ENCODE measurements around the gene ST3GAL4. TPM values are rescaled to one million over a fixed set of nuclear protein-coding genes. Genes with fewer than 3 reads are reported as not detected.

ST3GAL4 gene
- total RNA-seq, 4 donors from 2014 or later, result 24.7 to 35.2 (median 28.0) TPM

GRCh38 chr11:126384449-126385070 is 29.1 kb downstream of the ST3GAL4 start:
- TF ChIP-seq, protein P1, sequence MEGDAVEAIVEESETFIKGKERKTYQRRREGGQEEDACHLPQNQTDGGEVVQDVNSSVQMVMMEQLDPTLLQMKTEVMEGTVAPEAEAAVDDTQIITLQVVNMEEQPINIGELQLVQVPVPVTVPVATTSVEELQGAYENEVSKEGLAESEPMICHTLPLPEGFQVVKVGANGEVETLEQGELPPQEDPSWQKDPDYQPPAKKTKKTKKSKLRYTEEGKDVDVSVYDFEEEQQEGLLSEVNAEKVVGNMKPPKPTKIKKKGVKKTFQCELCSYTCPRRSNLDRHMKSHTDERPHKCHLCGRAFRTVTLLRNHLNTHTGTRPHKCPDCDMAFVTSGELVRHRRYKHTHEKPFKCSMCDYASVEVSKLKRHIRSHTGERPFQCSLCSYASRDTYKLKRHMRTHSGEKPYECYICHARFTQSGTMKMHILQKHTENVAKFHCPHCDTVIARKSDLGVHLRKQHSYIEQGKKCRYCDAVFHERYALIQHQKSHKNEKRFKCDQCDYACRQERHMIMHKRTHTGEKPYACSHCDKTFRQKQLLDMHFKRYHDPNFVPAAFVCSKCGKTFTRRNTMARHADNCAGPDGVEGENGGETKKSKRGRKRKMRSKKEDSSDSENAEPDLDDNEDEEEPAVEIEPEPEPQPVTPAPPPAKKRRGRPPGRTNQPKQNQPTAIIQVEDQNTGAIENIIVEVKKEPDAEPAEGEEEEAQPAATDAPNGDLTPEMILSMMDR (IDR thresholded peaks at IDR 0.05; ENCODE audit: low read depth), result no peak

- TF ChIP-seq, protein P1 (IDR thresholded peaks at IDR 0.05; ENCODE audit: low read depth), result no peak
These were observed 30.7 kb downstream of the ST3GAL4 start for GRCh38 chr11:126385991-126386728.

DNA sequence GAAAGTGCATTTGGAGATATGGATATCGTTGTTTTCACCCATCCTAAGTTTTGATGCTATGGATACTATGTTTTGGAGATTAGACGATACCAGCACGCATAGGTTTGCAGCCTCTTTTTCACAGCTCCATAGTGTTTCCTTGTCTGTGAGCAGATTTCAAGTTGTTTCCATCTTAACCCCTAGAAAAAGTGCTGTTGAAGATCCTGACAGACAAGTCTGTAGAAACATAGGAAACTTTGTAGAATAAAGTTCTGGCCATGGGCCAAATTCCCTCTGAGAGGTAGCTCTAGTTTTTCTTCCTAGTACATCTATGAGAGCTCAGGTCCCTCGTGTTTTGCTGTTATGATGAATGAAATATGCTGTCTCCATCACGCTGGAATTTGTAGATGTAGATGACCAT is 32.4 kb downstream of the ST3GAL4 start:
- TF ChIP-seq, protein P1 (IDR thresholded peaks at IDR 0.05; ENCODE audit: low read depth), result no peak

- TF ChIP-seq, protein P1 (IDR thresholded peaks at IDR 0.05; ENCODE audit: low read depth), result no peak
These were observed 34.9 kb downstream of the ST3GAL4 start for GRCh38 chr11:126390272-126390867.

DNA sequence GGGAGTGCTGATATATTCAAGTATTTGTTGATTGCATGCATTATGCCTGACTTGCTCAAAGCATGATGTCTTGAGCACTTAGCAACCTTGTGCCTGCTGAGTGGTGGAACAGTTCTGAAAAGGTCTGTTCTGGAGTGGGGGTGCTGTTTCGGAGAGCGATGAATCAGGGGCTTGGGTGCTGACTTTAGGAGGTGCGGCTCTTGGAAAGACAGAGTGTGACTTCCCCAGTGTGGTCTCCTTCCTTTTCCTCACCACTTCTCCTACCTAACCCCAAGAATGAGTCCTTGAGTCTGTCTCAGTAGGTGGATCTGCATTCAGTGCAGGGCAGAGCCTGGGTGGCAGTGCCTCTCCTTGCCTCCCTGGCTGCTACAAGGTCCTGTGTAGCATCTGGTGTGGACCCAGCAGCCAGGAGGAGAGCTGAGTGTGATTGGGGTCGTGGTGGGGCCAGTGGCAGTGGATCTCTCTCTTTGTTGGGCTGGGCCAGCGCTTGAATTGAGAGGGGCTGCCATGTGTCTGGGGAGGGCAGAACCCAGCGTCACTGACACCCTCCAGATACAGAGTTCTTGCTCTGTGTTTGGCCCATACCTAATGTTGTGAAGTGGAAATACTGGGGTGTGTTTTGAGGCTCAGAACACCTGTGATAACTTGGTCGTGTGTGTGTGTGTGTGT is 35.9 kb downstream of the ST3GAL4 start:
- TF ChIP-seq, protein P1 (IDR thresholded peaks at IDR 0.05; ENCODE audit: low read depth), result no peak

GRCh38 chr11:126391970-126392632 is 36.6 kb downstream of the ST3GAL4 start:
- TF ChIP-seq, protein P1 (IDR thresholded peaks at IDR 0.05; ENCODE audit: low read depth), result no peak
